Measurements from ENCODE around the gene ATXN1.

ATXN1 gene

DNA sequence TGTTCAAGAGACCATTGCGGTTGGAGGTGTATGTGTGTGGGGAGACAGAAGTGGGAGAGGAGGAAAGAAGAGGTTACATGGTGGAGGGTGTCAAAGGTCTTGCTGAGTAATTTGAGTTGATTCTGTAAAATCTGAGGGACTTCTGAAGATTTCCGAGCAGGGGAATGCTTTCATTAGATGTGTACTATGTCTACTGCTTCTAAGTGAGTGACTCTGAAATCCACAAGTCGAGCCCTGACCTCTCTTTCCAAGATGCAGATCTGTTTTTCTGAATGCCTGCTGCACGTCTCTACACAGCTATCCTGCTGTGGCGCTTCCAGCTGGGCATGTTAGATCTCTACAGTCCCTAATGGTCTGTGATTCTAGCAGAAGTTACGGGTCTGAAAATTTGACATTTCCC, 209.8 kb downstream of the ATXN1 start:
- Histone ChIP-seq H2AFZ (ENCODE audit: low read length) (no peak overlapping the region), H3K9ac (ENCODE audit: low read depth, low read length, poor library complexity, severe bottlenecking) (no peak overlapping the region), H3K27me3 (ENCODE audit: insufficient read depth, low read length, poor library complexity, severe bottlenecking) (no peaks in the 10 kb centered on the region), H3K4me3 (ENCODE audit: low read length, poor library complexity, severe bottlenecking) (no peak overlapping the region), H4K20me1 (ENCODE audit: insufficient read depth, low read length, poor library complexity, severe bottlenecking) (no peaks in the 10 kb centered on the region), H3K4me2 (ENCODE audit: low read depth, low read length, poor library complexity, severe bottlenecking) (no peak overlapping the region), H3K9me3 (ENCODE audit: insufficient read depth, low read depth, low read length) (no peaks in the 10 kb centered on the region), H3K4me1 (ENCODE audit: insufficient read depth, low read length, poor library complexity, severe bottlenecking) (peaks cover 5% of the 10 kb centered on the region), H3K79me2 (ENCODE audit: insufficient read depth, low read length) (no peaks in the 10 kb centered on the region), H3K36me3 (ENCODE audit: insufficient read depth, low read length) (no peaks in the 10 kb centered on the region; the same call in 1 of the 2 replicates), H3K9me2 (replicated peaks; ENCODE audit: low read depth, low read length) (no peaks in the 10 kb centered on the region), H3F3A (ENCODE audit: low read depth) (no peaks in the 10 kb centered on the region)
- TF ChIP-seq EZH2phosphoT487 (IDR thresholded peaks at IDR 0.05; ENCODE audit: borderline replicate concordance), result no peak
- TF ChIP-seq, protein P1, sequence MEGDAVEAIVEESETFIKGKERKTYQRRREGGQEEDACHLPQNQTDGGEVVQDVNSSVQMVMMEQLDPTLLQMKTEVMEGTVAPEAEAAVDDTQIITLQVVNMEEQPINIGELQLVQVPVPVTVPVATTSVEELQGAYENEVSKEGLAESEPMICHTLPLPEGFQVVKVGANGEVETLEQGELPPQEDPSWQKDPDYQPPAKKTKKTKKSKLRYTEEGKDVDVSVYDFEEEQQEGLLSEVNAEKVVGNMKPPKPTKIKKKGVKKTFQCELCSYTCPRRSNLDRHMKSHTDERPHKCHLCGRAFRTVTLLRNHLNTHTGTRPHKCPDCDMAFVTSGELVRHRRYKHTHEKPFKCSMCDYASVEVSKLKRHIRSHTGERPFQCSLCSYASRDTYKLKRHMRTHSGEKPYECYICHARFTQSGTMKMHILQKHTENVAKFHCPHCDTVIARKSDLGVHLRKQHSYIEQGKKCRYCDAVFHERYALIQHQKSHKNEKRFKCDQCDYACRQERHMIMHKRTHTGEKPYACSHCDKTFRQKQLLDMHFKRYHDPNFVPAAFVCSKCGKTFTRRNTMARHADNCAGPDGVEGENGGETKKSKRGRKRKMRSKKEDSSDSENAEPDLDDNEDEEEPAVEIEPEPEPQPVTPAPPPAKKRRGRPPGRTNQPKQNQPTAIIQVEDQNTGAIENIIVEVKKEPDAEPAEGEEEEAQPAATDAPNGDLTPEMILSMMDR (conservative IDR thresholded peaks at IDR 0.05; ENCODE audit: low read length), result no peak

DNA sequence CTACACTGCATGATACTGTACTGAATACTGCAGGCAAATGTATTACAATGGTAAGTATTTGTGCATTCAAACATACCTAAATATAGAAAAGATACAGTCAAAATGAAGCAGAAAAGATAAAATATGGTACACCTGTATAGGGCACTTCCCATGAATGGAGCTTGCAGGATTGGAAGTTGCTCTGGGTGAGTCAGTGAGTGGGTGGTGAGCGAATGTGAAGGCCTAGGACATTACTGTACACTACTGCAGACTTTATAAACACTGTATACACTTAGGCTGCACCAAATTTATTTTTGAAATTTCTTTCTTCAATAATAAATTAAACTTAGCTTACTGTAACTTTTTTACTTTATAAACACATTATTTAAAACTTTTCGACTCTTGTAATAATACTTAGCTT, 213.1 kb downstream of the ATXN1 start:
- H3K9me2 ChIP-seq (replicated peaks; ENCODE audit: low read depth, low read length), result no peaks in the 10 kb centered on the region
- no peaks in the 10 kb centered on the region for H3K79me2 ChIP-seq (ENCODE audit: insufficient read depth, low read length)
- peaks cover 5% of the 10 kb centered on the region for H3K4me1 ChIP-seq (ENCODE audit: insufficient read depth, low read length, poor library complexity, severe bottlenecking)
- no peak overlapping the region for H3K9ac ChIP-seq (ENCODE audit: low read depth, low read length, poor library complexity, severe bottlenecking)
- no peak overlapping the region for H3K4me3 ChIP-seq (ENCODE audit: low read length, poor library complexity, severe bottlenecking)
- H3K36me3 ChIP-seq (ENCODE audit: insufficient read depth, low read length), result no peaks in the 10 kb centered on the region; the same call in 1 of the 2 replicates
- H2AFZ ChIP-seq (ENCODE audit: low read length), result no peak overlapping the region
- no peaks in the 10 kb centered on the region for H3K27me3 ChIP-seq (ENCODE audit: insufficient read depth, low read length, poor library complexity, severe bottlenecking)
- no peak for TF ChIP-seq EZH2phosphoT487 (IDR thresholded peaks at IDR 0.05; ENCODE audit: borderline replicate concordance)
- TF ChIP-seq, protein P1 (conservative IDR thresholded peaks at IDR 0.05; ENCODE audit: low read length), result no peak
- H3F3A ChIP-seq (ENCODE audit: low read depth), result no peaks in the 10 kb centered on the region
- no peaks in the 10 kb centered on the region for H3K9me3 ChIP-seq (ENCODE audit: insufficient read depth, low read depth, low read length)
- H3K4me2 ChIP-seq (ENCODE audit: low read depth, low read length, poor library complexity, severe bottlenecking), result no peak overlapping the region
- no peaks in the 10 kb centered on the region for H4K20me1 ChIP-seq (ENCODE audit: insufficient read depth, low read length, poor library complexity, severe bottlenecking)

DNA sequence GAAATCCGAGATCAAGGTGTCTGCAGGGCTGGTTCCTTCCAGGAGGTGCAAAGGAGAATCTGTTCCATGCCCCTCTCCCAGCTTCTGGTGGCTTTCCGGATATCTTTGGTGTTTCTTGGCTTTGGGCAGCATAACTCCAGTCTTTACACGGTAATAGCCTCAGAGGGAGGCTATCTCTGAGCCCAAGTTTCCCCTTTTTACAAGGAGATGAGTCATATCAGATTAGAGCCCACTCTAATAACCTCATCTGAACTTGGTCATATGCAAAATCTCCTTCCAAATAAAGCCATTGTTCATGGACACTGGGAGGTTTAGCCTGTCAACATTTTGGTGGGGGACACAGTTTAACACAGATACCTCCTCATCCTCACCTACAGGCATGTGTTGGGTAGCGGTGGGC, 213.7 kb downstream of the ATXN1 start:
- no peak overlapping the region for H3K4me2 ChIP-seq (ENCODE audit: low read depth, low read length, poor library complexity, severe bottlenecking)
- TF ChIP-seq, protein P1 (conservative IDR thresholded peaks at IDR 0.05; ENCODE audit: low read length), result no peak
- no peak for TF ChIP-seq EZH2phosphoT487 (IDR thresholded peaks at IDR 0.05; ENCODE audit: borderline replicate concordance)

More for the DNA sequence above, 213.7 kb downstream of the ATXN1 start:
- Histone ChIP-seq H2AFZ (ENCODE audit: low read length) (no peak overlapping the region), H3K9me2 (replicated peaks; ENCODE audit: low read depth, low read length) (no peaks in the 10 kb centered on the region), H3K9ac (ENCODE audit: low read depth, low read length, poor library complexity, severe bottlenecking) (no peak overlapping the region), H3K9me3 (ENCODE audit: insufficient read depth, low read depth, low read length) (no peaks in the 10 kb centered on the region), H3F3A (ENCODE audit: low read depth) (no peaks in the 10 kb centered on the region), H4K20me1 (ENCODE audit: insufficient read depth, low read length, poor library complexity, severe bottlenecking) (no peaks in the 10 kb centered on the region), H3K79me2 (ENCODE audit: insufficient read depth, low read length) (no peaks in the 10 kb centered on the region), H3K36me3 (ENCODE audit: insufficient read depth, low read length) (no peaks in the 10 kb centered on the region), H3K27me3 (ENCODE audit: insufficient read depth, low read length, poor library complexity, severe bottlenecking) (no peaks in the 10 kb centered on the region), H3K4me1 (ENCODE audit: insufficient read depth, low read length, poor library complexity, severe bottlenecking) (peaks cover 5% of the 10 kb centered on the region), H3K4me3 (ENCODE audit: low read length, poor library complexity, severe bottlenecking) (no peak overlapping the region)

Measured in Loucy (cell line).